K562 (cell line): ENCODE data around the gene ESPL1. TPM values are rescaled to one million over a fixed set of nuclear protein-coding genes. Genes with fewer than 3 reads are reported as not detected.

Experiments
- CBX3 ChIP-seq, 2 experiments: IDR thresholded peaks; 1 replicate in 1 of 2; 2 replicates in 1 of 2; pipeline ENCODE4 v1.6.1; 2012; ENCODE audit warnings: inconsistent platforms in 2 of 2, low read length in 2 of 2, borderline replicate concordance in 1 of 2, control low read depth in 1 of 2
- HDAC2 ChIP-seq: fragments of 450-650 bp; IDR thresholded peaks from 2 replicates; pipeline ENCODE4 v1.6.1; 2016; ENCODE audit warnings: mild to moderate bottlenecking
- HDAC6 ChIP-seq: IDR thresholded peaks from 2 replicates; pipeline ENCODE4 v1.6.1; 2012; ENCODE audit warnings: low read depth, mild to moderate bottlenecking, control low read depth, inconsistent platforms, low read length, moderate library complexity
- KAT7 ChIP-seq: sonication (generic); formaldehyde crosslinking; IDR thresholded peaks from 2 replicates; pipeline ENCODE4 v1.8.0; 2022; ENCODE audit warnings: missing genetic modification reagents, mild to moderate bottlenecking, borderline replicate concordance
- MCM3 ChIP-seq: fragments of 450-650 bp; IDR thresholded peaks from 2 replicates; pipeline ENCODE4 v1.6.1; 2016
- SIX5 ChIP-seq, 2 experiments: IDR thresholded peaks; 2 replicates each; pipeline ENCODE4 v1.6.1; 2011; ENCODE audit warnings: low read length in 2 of 2, borderline replicate concordance in 1 of 2, low read depth in 1 of 2, mild to moderate bottlenecking in 1 of 2, moderate library complexity in 1 of 2; ENCODE audit not compliant: insufficient read depth in 1 of 2
- SMAD1 ChIP-seq: fragments of 150-350 bp; IDR thresholded peaks from 2 replicates; pipeline ENCODE4 v1.6.1; 2014; ENCODE audit warnings: low read length, low read depth; ENCODE audit not compliant: partially characterized antibody
- SP1 ChIP-seq: sonication (generic); formaldehyde crosslinking; IDR thresholded peaks from 2 replicates; pipeline ENCODE4 v1.8.1; 2022; ENCODE audit warnings: mild to moderate bottlenecking, missing genetic modification reagents
- ZBTB1 ChIP-seq: sonication (generic); formaldehyde crosslinking; IDR thresholded peaks from 2 replicates; pipeline ENCODE4 v1.8.1; 2023; ENCODE audit warnings: missing genetic modification reagents, low read depth, mild to moderate bottlenecking, borderline replicate concordance
- ZFP36 ChIP-seq: fragments of 150-350 bp; IDR thresholded peaks from 2 replicates; pipeline ENCODE4 v1.6.1; 2018; ENCODE audit warnings: low read length, low read depth; ENCODE audit not compliant: partially characterized antibody
- ZFPM2 ChIP-seq: fragments of 250-450 bp; sonication (Bioruptor Pico); IDR thresholded peaks from 2 replicates; pipeline ENCODE4 v1.5.1; 2022; ENCODE audit warnings: mild to moderate bottlenecking
- ZKSCAN1 ChIP-seq: fragments of 150-350 bp; IDR thresholded peaks from 2 replicates; pipeline ENCODE4 v1.6.1; 2016; ENCODE audit warnings: low read depth, low read length
- ZNF277 ChIP-seq: fragments of 250-450 bp; sonication (Bioruptor Pico); IDR thresholded peaks from 2 replicates; pipeline ENCODE4 v1.8.0; 2022; ENCODE audit warnings: inconsistent platforms, mild to moderate bottlenecking, moderate library complexity, borderline replicate concordance
- ZNF609 ChIP-seq: sonication (generic); formaldehyde crosslinking; IDR thresholded peaks from 2 replicates; pipeline ENCODE4 v1.8.1; 2023; ENCODE audit warnings: missing genetic modification reagents, mild to moderate bottlenecking, borderline replicate concordance
- polyA plus RNA-seq, 8 experiments: library from polyadenylated mRNA; depleted of rRNA in 4 of 8; stranded (reverse) in 5 of 8; unstranded in 3 of 8; fragments of >200 nt; fragmentation: Nextera tagmentation in 2 of 8; fragmentation: Illumina TruSeq in 1 of 8; extraction: Ambion mirVana in 2 of 8; extraction: Trizol in 1 of 8; gene quantifications; 2 replicates each; pipeline versions ENCODE4 v1.2.1 to v1.2.3, GENCODE V29; 2011 to 2014; ENCODE audit warnings: inconsistent platforms in 1 of 8, missing spikeins in 1 of 8
- total RNA-seq, 7 experiments: library from RNA; depleted of rRNA in 6 of 7; stranded (reverse); fragments of >200 nt in 6 of 7; fragmentation: Illumina TruSeq in 2 of 7; extraction: Trizol in 2 of 7; gene quantifications; 2 replicates each; pipeline versions ENCODE4 v1.2.1 to v1.2.3, GENCODE V29; 2011 to 2021; ENCODE audit warnings: low replicate concordance in 1 of 7

The ESPL1 gene
- total and polyA plus RNA-seq, 9 of the 15 experiments (the other 6 are each of a cell fraction or from before 2014, with no cell fraction given) = 1.2 to 55.0 (median 18.7) TPM

GRCh38 chr12:53267999-53268629 lies at the start of gene ESPL1 (continued):
- TF ChIP-seq ZNF277 (CRISPR knock-in tag) (no peak), SP1 (CRISPR knock-in tag) (peak; percentile 83), KAT7 (CRISPR knock-in tag) (peak; percentile 95; the same call in 1 of the 2 replicates), ZNF609 (CRISPR knock-in tag) (no peak), MCM3 (no peak), ZFPM2 (CRISPR knock-in tag) (no peak), ZKSCAN1 (no peak), CBX3 (IDR thresholded peaks at IDR 0.05; ENCODE audit: borderline replicate concordance in 1 of 2, low read length in 2 of 2) (peak in 1 of 2 experiments; percentile 26; a peak in 1 of 3 replicates), ZBTB1 (CRISPR knock-in tag) (no peak), HDAC2 (peak; percentile 91), HDAC6 (no peak), SMAD1 (no peak), SIX5 (IDR thresholded peaks at IDR 0.05; ENCODE audit: borderline replicate concordance in 1 of 2, insufficient read depth in 1 of 2, low read depth in 1 of 2, low read length in 2 of 2) (peak; percentile 76 to 82; a peak in 3 of 4 replicates), ZFP36 (no peak)
